ENCODE results near the gene LRP1B.
"Not testable (repeated sequence)": the region's sequence is repeated elsewhere in the genome, so short reads cannot be mapped to it uniquely, and the experiment has no call there.

The LRP1B gene

DNA sequence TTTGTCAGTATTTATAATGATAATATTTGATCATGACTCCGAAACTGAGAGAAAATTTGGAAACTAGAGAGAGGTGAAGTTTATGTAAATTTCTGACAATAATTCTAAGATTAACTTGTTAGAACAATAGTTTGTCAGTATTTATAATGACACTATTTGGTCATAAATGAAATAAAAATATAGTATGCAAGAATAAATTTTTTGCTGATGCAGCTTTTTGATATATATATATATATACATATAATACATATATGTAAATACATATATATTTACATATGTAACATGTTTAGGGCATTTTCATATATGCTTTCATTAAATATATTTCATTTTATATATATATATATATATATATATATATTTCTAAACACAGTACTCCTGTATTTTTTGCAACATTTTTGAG is 1158.1 kb downstream of the LRP1B start:
- DNase-seq = no peak

- not testable (repeated sequence) for DNase-seq
These were observed 1166.5 kb downstream of the LRP1B start for GRCh38 chr2:140964324-140964723.

GRCh38 chr2:140949932-140950331 is 1180.9 kb downstream of the LRP1B start:
- no peak for DNase-seq

GRCh38 chr2:140947236-140947635 is 1183.6 kb downstream of the LRP1B start:
- no peak for DNase-seq

DNA sequence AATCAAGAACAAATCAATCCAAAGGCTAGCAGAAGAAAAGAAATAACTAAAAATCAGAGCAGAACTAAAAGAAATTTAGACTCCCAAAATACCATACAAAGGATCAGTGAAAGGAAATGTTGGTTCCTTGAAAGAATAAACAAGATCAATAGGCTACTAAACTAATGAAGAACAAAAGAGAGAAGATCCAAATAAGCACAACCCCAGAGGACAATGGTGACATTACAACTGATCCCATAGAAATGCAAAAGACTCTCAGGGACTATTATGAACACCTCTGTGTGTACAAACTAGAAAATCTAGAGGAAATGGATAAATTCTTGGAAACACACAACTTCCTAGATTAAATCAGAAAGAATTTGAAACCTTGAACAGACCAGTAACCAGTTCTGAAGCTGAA is 1186.9 kb downstream of the LRP1B start:
- DNase-seq = no peak

- no peak for DNase-seq
These were observed 1188.5 kb downstream of the LRP1B start for GRCh38 chr2:140942284-140942683.

DNA sequence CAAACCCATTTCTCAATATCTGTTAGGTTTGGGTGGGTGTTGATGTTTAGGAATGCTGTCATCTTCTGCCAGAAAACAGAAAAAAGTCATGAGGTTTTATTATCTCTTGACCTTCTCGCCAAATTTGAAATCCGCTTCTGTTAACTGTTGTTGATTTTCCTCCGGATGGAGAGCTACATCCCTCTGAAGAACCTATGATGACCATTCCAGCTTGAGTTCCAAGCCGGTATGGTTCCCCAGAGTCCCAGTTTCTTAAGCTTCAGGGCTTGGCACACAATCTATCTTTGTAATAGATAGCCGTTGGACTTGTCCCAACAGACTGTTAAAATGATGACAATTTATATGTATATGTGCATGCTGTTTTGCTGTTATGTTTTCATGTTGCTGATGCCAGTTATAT is 1201.0 kb downstream of the LRP1B start:
- no peak for DNase-seq

- DNase-seq = no peak
These were observed 1212.4 kb downstream of the LRP1B start for GRCh38 chr2:140918426-140918825.

- DNase-seq = no peak
These were observed 1214.4 kb downstream of the LRP1B start for GRCh38 chr2:140916410-140916809.

GRCh38 chr2:140910683-140911082 is 1220.1 kb downstream of the LRP1B start:
- DNase-seq = no peak

GRCh38 chr2:140905083-140905781 is 1225.6 kb downstream of the LRP1B start:
- DNase-seq = no peak

DNA sequence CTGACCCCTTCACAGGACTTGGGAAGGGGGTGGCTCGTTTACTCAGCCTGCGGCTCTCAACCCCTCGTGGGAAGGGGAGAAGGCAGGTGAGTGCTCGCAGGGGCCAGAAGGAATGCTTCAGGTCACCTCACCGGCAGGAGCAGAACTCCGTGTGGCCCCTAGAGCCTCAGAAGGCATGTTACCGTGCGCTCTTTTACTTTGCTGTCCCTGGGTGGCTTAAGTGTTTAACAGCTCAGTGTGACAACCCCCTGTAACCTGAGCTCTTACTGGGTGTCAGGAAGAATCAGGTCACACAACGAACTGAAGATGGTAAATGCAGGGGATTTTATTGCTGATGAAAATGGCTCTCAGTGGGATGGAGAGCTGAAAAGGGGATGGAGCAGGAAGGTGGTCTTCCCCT is 1235.4 kb downstream of the LRP1B start:
- peak; percentile 11 for DNase-seq

DNA sequence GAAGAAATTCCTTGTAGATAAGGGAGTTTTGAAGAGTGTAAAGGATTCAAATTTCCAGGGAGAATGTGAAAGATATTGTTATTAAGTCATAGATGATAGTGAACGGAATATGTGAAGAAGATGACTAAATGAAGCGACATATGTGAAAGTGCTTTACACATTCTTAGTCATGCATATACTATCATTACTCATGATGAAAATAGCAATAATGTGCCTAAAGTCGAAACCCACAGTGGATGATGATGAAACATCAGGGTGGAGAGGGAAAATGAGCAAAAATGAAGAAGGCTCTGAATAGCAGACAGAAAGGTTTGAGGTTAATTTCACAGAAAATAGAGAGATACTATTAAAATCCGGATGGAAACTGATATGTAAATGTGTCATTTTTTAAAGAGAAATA is 1237.1 kb downstream of the LRP1B start:
- DNase-seq = no peak

GRCh38 chr2:140892911-140893637 is 1237.7 kb downstream of the LRP1B start:
- DNase-seq = no peak

GRCh38 chr2:140892436-140892835 is 1238.4 kb downstream of the LRP1B start:
- DNase-seq = no peak

DNA sequence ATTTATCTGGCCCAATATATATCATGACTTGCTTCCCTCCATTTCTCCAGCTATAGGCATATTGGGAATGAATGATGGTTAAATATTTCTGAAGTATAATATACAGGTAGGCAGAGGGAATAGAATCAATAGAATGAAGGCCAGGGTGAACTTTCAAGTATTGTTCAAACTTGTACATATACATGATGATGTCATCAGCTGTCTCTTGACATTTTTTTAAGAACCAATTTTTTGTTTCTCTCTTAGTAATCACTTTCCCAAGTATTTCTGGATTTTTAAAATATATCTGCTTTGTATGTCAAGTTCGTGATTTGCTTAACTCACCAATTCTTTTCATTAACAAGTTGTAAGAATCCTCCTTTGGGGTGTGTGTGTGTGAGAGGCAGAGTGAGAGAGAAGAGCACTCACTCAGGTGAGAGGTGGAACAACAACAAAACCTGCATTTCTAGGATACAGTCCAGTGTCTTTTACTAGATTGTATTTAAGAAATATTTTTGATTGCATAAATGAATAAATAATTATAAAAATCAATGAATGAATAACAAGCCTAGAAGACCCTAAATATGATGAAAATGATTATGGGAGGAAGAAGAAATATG is 1239.1 kb downstream of the LRP1B start:
- no peak for DNase-seq

- DNase-seq = no peak
These were observed 1247.9 kb downstream of the LRP1B start for GRCh38 chr2:140882671-140883620.

- no peak for DNase-seq
These were observed 1250.2 kb downstream of the LRP1B start for GRCh38 chr2:140880573-140880972.

GRCh38 chr2:140876015-140876414 is 1254.8 kb downstream of the LRP1B start:
- DNase-seq = no peak

DNA sequence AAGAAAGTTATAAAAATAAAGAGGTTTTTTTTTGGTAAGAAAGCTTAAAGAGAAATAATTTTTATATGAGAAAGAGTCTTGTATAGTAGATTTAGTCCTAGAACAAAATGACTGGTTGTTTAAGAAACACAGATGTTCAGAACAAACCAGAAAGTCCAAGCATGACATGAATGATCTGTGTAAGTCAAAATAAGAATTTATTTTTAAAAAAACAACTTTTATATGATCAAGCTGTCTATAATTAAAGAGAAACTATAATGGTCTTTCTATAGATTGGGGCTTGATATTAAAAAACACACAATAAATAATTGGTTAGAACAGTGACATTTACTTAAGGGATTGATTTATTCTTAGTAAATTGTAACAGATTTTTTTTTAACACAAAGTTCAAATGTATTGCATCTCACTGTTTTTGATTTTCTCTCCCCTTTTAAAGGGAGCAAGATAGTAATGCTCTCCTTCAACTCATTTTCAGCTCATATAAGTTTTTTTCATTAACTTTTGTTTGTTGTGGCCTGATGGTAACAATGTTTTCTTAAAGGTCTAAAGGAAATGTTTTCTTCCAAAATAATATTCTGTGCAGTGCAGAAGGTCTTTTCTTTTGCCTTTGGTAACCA is 1256.8 kb downstream of the LRP1B start:
- DNase-seq = no peak

GRCh38 chr2:140869925-140870324 is 1260.9 kb downstream of the LRP1B start:
- no peak for DNase-seq

DNA sequence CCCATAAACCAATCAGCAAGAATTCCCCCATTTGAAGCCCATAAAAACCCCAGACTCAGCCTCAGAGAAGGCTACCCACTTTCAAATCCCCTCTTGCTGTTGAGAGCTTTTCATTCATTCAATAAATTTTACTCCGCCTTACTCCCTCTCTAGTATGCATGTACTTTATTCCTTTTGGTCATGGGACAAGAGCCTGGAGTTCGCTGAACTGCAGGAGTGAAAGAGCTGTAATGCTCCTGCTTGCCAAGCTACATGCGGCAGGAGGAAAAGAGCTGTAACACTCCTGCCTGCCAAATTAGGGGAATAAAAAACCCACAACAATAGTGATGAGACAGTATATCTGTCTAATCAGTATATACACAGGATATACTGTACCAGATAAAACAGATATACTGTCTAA is 1261.7 kb downstream of the LRP1B start:
- no peak for DNase-seq

- DNase-seq = no peak
These were observed 1265.0 kb downstream of the LRP1B start for GRCh38 chr2:140865837-140866236.

Data from NCI-H2029 treated with DMSO at 0.1 percent for 48 hours (cell line).